Stimulated activated CD4-positive, alpha-beta T cell treated with anti-CD3 and anti-CD28 coated beads, TNF-alpha, amount 100 ng/mL, for 48 hours (primary cell): ENCODE measurements around the gene UNC93B1.
A peak's percentile ranks its signal among the peaks of the same experiment; 100 is the strongest.

Source experiments
- DNase-seq, 3 donors: peaks; one replicate each; pipeline ENCODE4 v3.0.0-alpha.2; 2020; ENCODE audit warnings: low read depth in 3 of 3

The UNC93B1 gene

GRCh38 chr11:68040101-68040956 lies 36.4 kb upstream of the UNC93B1 start:
- peak in 1 of 3 donors; percentile 31 for DNase-seq

GRCh38 chr11:68039526-68040086 lies 35.7 kb upstream of the UNC93B1 start:
- no peak for DNase-seq

- DNase-seq, result peak in 2 of 3 donors; percentile 41 to 59
These were observed 35.0 kb upstream of the UNC93B1 start, which contains the start of gene TCIRG1 for GRCh38 chr11:68038718-68039525. Gene TCIRG1 (plus strand): TSS chr11:68039025. CDS start chr11:68041272, 2,247 bp downstream.

GRCh38 chr11:68038226-68038717 lies 34.4 kb upstream of the UNC93B1 start:
- DNase-seq, result no peak

GRCh38 chr11:68037411-68038225 lies 33.7 kb upstream of the UNC93B1 start:
- no peak for DNase-seq

- DNase-seq, result no peak
These were observed 32.9 kb upstream of the UNC93B1 start for GRCh38 chr11:68036717-68037239.

GRCh38 chr11:68036141-68036716 lies 32.3 kb upstream of the UNC93B1 start:
- no peak for DNase-seq

- no peak for DNase-seq
These were observed 31.5 kb upstream of the UNC93B1 start for GRCh38 chr11:68035266-68035876.

GRCh38 chr11:68033708-68034045 lies 29.8 kb upstream of the UNC93B1 start:
- no peak for DNase-seq

- DNase-seq, result no peak
These were observed 29.3 kb upstream of the UNC93B1 start for GRCh38 chr11:68032997-68033707.

- DNase-seq, result no peak
These were observed 28.1 kb upstream of the UNC93B1 start for GRCh38 chr11:68032003-68032402.

GRCh38 chr11:68031144-68031464 lies 27.2 kb upstream of the UNC93B1 start:
- DNase-seq, result peak in 1 of 3 donors; percentile 14

- DNase-seq, result peak; percentile 85 to 95 (median 93)
These were observed 26.6 kb upstream of the UNC93B1 start, which contains the start of gene NDUFS8 for GRCh38 chr11:68030318-68031143. Gene NDUFS8 (plus strand): TSS chr11:68030681. CDS start chr11:68032152, 1,471 bp downstream.

GRCh38 chr11:68028802-68029545 lies 25.1 kb upstream of the UNC93B1 start:
- DNase-seq, result no peak

- DNase-seq, result no peak
These were observed 23.8 kb upstream of the UNC93B1 start for GRCh38 chr11:68027667-68028066.

GRCh38 chr11:68026391-68027105 lies 22.7 kb upstream of the UNC93B1 start:
- no peak for DNase-seq

- no peak for DNase-seq
These were observed 21.1 kb upstream of the UNC93B1 start for GRCh38 chr11:68025047-68025446.
